H1 (cell line): ENCODE measurements around the gene RLBP1. TPM values are rescaled to one million over a fixed set of nuclear protein-coding genes. Genes with fewer than 3 reads are reported as not detected.

ENCODE experiments used
- CTBP2 ChIP-seq: IDR thresholded peaks from 2 replicates; pipeline ENCODE4 v1.7.0; 2011; ENCODE audit warnings: borderline replicate concordance, mild to moderate bottlenecking, moderate library complexity, mixed read lengths, low read length; ENCODE audit not compliant: insufficient read depth, insufficient read length
- CTCF ChIP-seq, 3 experiments: IDR thresholded peaks; 1 replicate in 2 of 3; 2 replicates in 1 of 3; pipeline versions ENCODE4 v1.5.1 to v1.6.1; 2011; ENCODE audit warnings: low read length in 3 of 3, mild to moderate bottlenecking in 3 of 3, inconsistent platforms in 2 of 3, low read depth in 1 of 3, moderate library complexity in 1 of 3; ENCODE audit not compliant: insufficient read depth in 1 of 3; ENCODE audit errors: control extremely low read depth in 1 of 3
- RAD21 ChIP-seq, 2 experiments: IDR thresholded peaks in 1 of 2; conservative IDR thresholded peaks in 1 of 2; 2 replicates each; pipeline ENCODE4 v1.6.1; 2011; ENCODE audit warnings: low read depth in 2 of 2, low read length in 2 of 2, improper control_type of control experiment in 1 of 2, inconsistent platforms in 1 of 2, mild to moderate bottlenecking in 1 of 2, moderate library complexity in 1 of 2
- RBBP5 ChIP-seq: IDR thresholded peaks from 2 replicates; pipeline ENCODE4 v1.7.1; 2012; ENCODE audit warnings: low read depth, mild to moderate bottlenecking, inconsistent platforms, low read length, moderate library complexity, borderline replicate concordance
- SUZ12 ChIP-seq: fragments of 200-600 bp; sonication (generic); IDR thresholded peaks from 2 replicates; pipeline ENCODE4 v1.6.1; 2012; ENCODE audit warnings: mild to moderate bottlenecking, inconsistent platforms, low read length, moderate library complexity, mixed read lengths
- polyA plus RNA-seq, 7 experiments: library from polyadenylated mRNA; depleted of rRNA in 3 of 7; stranded (reverse) in 5 of 7; unstranded in 2 of 7; fragments of >200 nt in 5 of 7; fragments of 200-250 nt in 2 of 7; gene quantifications; 1 replicate in 5 of 7; 2 replicates in 1 of 7; 4 replicates in 1 of 7; pipeline versions ENCODE4 v1.2.1 to v1.2.3, GENCODE V29; 2011 to 2013; ENCODE audit warnings: missing spikeins in 2 of 7, mixed read lengths in 2 of 7
- total RNA-seq: library from RNA; stranded (reverse); fragmentation: NEBNext Ultra II Directional; extraction: Animal tissue kit (Norgen Biotek cat#: 25700); gene quantifications from 2 replicates; pipeline ENCODE4 v1.2.1, GENCODE V29; 2021
- TF ChIP-seq, protein P1 (sequence below): IDR thresholded peaks from 2 replicates; pipeline ENCODE4 v1.6.1; 2011; ENCODE audit warnings: low read depth, mild to moderate bottlenecking, low read length; ENCODE audit not compliant: insufficient read depth

RLBP1 gene
- total and polyA plus RNA-seq, 2 of the 8 experiments (the other 6 are each of a cell fraction or from before 2014, with no cell fraction given): 0.05 TPM; not detected in 1

DNA sequence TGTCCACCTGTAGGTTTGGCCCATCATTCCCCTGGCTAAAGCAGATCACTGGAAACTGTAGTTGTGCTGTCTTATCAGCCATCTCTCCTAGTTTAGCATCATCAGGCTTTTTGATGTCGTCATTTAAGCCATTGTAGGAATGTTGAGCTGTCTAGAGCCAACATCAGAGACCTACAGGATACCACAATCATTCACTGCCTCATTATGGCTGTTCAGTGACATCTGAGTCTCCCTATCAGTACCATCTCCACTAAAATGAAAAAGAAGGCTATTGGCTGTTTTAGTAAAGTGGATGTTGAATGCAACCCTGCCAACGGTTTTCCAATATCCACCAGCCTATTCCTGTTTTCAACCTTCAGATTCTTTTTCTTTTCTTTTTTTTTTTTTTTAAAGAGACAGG, 29.2 kb downstream of the RLBP1 start (continued):
- TF ChIP-seq CTBP2 (no peak), RBBP5 (no peak), RAD21 (IDR thresholded peaks at IDR 0.05 in 1 of 2, conservative IDR thresholded peaks at IDR 0.05 in 1 of 2; ENCODE audit: low read depth in 2 of 2, low read length in 2 of 2) (no peak), SUZ12 (no peak), CTCF (IDR thresholded peaks at IDR 0.05; ENCODE audit: control extremely low read depth in 1 of 3, insufficient read depth in 1 of 3, low read depth in 1 of 3, low read length in 3 of 3) (no peak)
- TF ChIP-seq, protein P1, sequence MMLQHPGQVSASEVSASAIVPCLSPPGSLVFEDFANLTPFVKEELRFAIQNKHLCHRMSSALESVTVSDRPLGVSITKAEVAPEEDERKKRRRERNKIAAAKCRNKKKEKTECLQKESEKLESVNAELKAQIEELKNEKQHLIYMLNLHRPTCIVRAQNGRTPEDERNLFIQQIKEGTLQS: no peak
